GM12878 (cell line): ENCODE data around the gene KIF5C. TPM values are rescaled to one million over a fixed set of nuclear protein-coding genes. Genes with fewer than 3 reads are reported as not detected.

Experiments used
- ATAC-seq: fragments of 200-7000 bp; cut with Tn5 transposase; 3 replicates; pipeline ENCODE4 v1.9.1; 2020; ENCODE audit warnings: mild to moderate bottlenecking, moderate library complexity
- BruUV-seq: library from RNA; stranded (reverse); fragments of 400-500 nt; replicated peaks from 2 replicates; lab custom pipeline; 2021; lab: Mats Ljungman, UMichigan
- CTCF ChIA-PET: fragments of 300-600 bp; sonication (Branson Sonifier 250); formaldehyde crosslinking; extraction: SDS; loops from one replicate; lab custom pipeline; 2021; ENCODE audit warnings: inconsistent platforms; lab: Yijun Ruan, JAX
- POLR2A ChIA-PET: fragments of 350-600 bp; formaldehyde crosslinking; extraction: SDS; loops from one replicate; lab custom pipeline; 2021; ENCODE audit warnings: inconsistent platforms; lab: Charles Lee
- RAD21 ChIA-PET: fragments of 300-600 bp; sonication (Branson Sonifier 250); formaldehyde crosslinking; loops from one replicate; lab custom pipeline; 2023; ENCODE audit warnings: antibody characterized with exemption; ENCODE audit not compliant: unreplicated experiment; lab: Charles Lee
- SMC1A ChIA-PET: fragments of 300-600 bp; sonication (Branson Sonifier 250); formaldehyde crosslinking; loops from one replicate; lab custom pipeline; 2023; ENCODE audit not compliant: unreplicated experiment, uncharacterized antibody; lab: Charles Lee
- DNase-seq: peaks from one replicate; pipeline ENCODE4 v3.0.0-alpha.2; 2011; ENCODE audit warnings: low read depth, low spot score
- FAIRE-seq: peaks from 3 replicates; lab custom pipeline; 2011; peaks lifted over from hg19 to GRCh38; lab: Jason Lieb, UNC
- H2AFZ ChIP-seq: 2 replicates; pipeline ENCODE4 v1.6.0; 2011; ENCODE audit warnings: low read depth, low read length, control low read depth; ENCODE audit not compliant: control insufficient read depth
- H3K27ac ChIP-seq: 2 replicates; pipeline ENCODE4 v1.5.1; 2011; ENCODE audit warnings: control low read depth; ENCODE audit not compliant: control insufficient read depth, insufficient read depth
- H3K27me3 ChIP-seq, 2 experiments: replicated peaks in 1 of 2; 2 replicates each; pipeline versions ENCODE4 v1.6.0 to v1.6.1; 2011; ENCODE audit warnings: low read length in 1 of 2; ENCODE audit not compliant: control insufficient read depth in 2 of 2, insufficient read depth in 2 of 2
- H3K36me3 ChIP-seq, 2 experiments: 2 replicates each; pipeline ENCODE4 v1.5.1; 2011; ENCODE audit warnings: low read length in 1 of 2; ENCODE audit not compliant: control insufficient read depth in 2 of 2, insufficient read depth in 2 of 2
- H3K4me1 ChIP-seq: 2 replicates; pipeline ENCODE4 v1.6.1; 2011; ENCODE audit warnings: mild to moderate bottlenecking, low read length, moderate library complexity, mixed read lengths; ENCODE audit not compliant: control insufficient read depth, insufficient read depth
- H3K4me2 ChIP-seq: 2 replicates; pipeline ENCODE4 v1.6.0; 2011; ENCODE audit warnings: control low read depth; ENCODE audit not compliant: control insufficient read depth, insufficient read depth
- H3K4me3 ChIP-seq: fragments of 200-600 bp; sonication (generic); 2 replicates; pipeline ENCODE4 v1.5.1; 2016
- H3K79me2 ChIP-seq: 2 replicates; pipeline ENCODE4 v1.6.0; 2011; ENCODE audit warnings: low read length; ENCODE audit not compliant: control insufficient read depth, insufficient read depth
- H3K9ac ChIP-seq: 2 replicates; pipeline ENCODE4 v1.8.0; 2011; ENCODE audit warnings: low read length, control low read depth, mixed read lengths; ENCODE audit not compliant: control insufficient read depth, insufficient read depth
- H3K9me3 ChIP-seq: replicated peaks from 3 replicates; pipeline ENCODE4 v1.5.1; 2011; ENCODE audit warnings: mild to moderate bottlenecking, low read length; ENCODE audit not compliant: control insufficient read depth, insufficient read depth
- H4K20me1 ChIP-seq: 2 replicates; pipeline ENCODE4 v1.6.0; 2011; ENCODE audit not compliant: control insufficient read depth, insufficient read depth
- ATF2 ChIP-seq: IDR thresholded peaks from 2 replicates; pipeline ENCODE4 v1.6.1; 2012; ENCODE audit warnings: low read length, inconsistent platforms
- BMI1 ChIP-seq: fragments of 450-650 bp; IDR thresholded peaks from 2 replicates; pipeline ENCODE4 v1.6.1; 2016; ENCODE audit warnings: mild to moderate bottlenecking, moderate library complexity, borderline replicate concordance
- CHD4 ChIP-seq: fragments of 200-600 bp; sonication (generic); IDR thresholded peaks from 2 replicates; pipeline ENCODE4 v1.6.1; 2016; ENCODE audit warnings: mild to moderate bottlenecking
- HDGF ChIP-seq: fragments of 450-650 bp; IDR thresholded peaks from 2 replicates; pipeline ENCODE4 v1.6.1; 2016; ENCODE audit warnings: antibody characterized with exemption
- MEF2B ChIP-seq: fragments of 450-650 bp; IDR thresholded peaks from 2 replicates; pipeline ENCODE4 v1.6.1; 2018; ENCODE audit warnings: mild to moderate bottlenecking, moderate library complexity; ENCODE audit not compliant: partially characterized antibody, poor library complexity, severe bottlenecking
- NFIC ChIP-seq: IDR thresholded peaks from 2 replicates; pipeline ENCODE4 v1.6.1; 2012; ENCODE audit warnings: low read depth, mild to moderate bottlenecking, inconsistent platforms, low read length, moderate library complexity
- NR2C1 ChIP-seq: fragments of 450-650 bp; IDR thresholded peaks from 2 replicates; pipeline ENCODE4 v1.6.1; 2017; ENCODE audit warnings: antibody characterized with exemption, mild to moderate bottlenecking, moderate library complexity
- RUNX3 ChIP-seq: IDR thresholded peaks from 2 replicates; pipeline ENCODE4 v1.6.1; 2012; ENCODE audit warnings: low read length, inconsistent platforms
- SIX5 ChIP-seq: IDR thresholded peaks from 2 replicates; pipeline ENCODE4 v1.6.1; 2011; ENCODE audit warnings: mild to moderate bottlenecking, low read depth, low read length, moderate library complexity; ENCODE audit not compliant: severe bottlenecking
- SMAD1 ChIP-seq: fragments of 450-650 bp; IDR thresholded peaks from 2 replicates; pipeline ENCODE4 v1.6.1; 2018; ENCODE audit warnings: mild to moderate bottlenecking, low read depth; ENCODE audit not compliant: partially characterized antibody
- USF1 ChIP-seq: IDR thresholded peaks from 2 replicates; pipeline ENCODE4 v1.6.1; 2011; ENCODE audit warnings: borderline replicate concordance, low read depth, mild to moderate bottlenecking, moderate library complexity, mixed read lengths, low read length; ENCODE audit not compliant: insufficient read depth; ENCODE audit errors: extremely low read length
- YY1 ChIP-seq: IDR thresholded peaks from 2 replicates; pipeline ENCODE4 v1.6.1; 2011; ENCODE audit warnings: low read depth, mild to moderate bottlenecking, low read length
- ZBED1 ChIP-seq: IDR thresholded peaks from 2 replicates; pipeline ENCODE4 v1.6.1; 2016; ENCODE audit warnings: borderline replicate concordance
- ZNF592 ChIP-seq: fragments of 450-650 bp; IDR thresholded peaks from 2 replicates; pipeline ENCODE4 v1.6.1; 2017; ENCODE audit warnings: mild to moderate bottlenecking, moderate library complexity
- WGBS: methylation state at CpG from one replicate; pipeline ENCODE4 v1.1.6; 2016; ENCODE audit warnings: low lambda C conversion rate; ENCODE audit not compliant: insufficient replicate concordance, insufficient coverage; ENCODE audit errors: missing lambda C conversion rate; 5-methylcytosine and 5-hydroxymethylcytosine counted together
- in situ Hi-C: fragments of 300-500 bp; cut with MboI; formaldehyde crosslinking; loops from 9 replicates; pipeline ENCODE4 v1.14.3; 2018; ENCODE audit warnings: mixed read lengths
- intact Hi-C: fragments of 100-400 bp; cut with micrococcal nuclease; formaldehyde crosslinking; loops from one replicate; pipeline ENCODE4 v1.14.2; 2022; ENCODE audit not compliant: unreplicated experiment
- polyA plus RNA-seq, 11 experiments: library from polyadenylated mRNA; depleted of rRNA in 4 of 11; unstranded in 6 of 11; stranded (reverse) in 5 of 11; fragments of >200 nt; fragmentation: Nextera tagmentation in 4 of 11; fragmentation: Illumina TruSeq in 1 of 11; extraction: Ambion mirVana in 4 of 11; extraction: Trizol in 1 of 11; gene quantifications; 1 replicate in 1 of 11; 2 replicates in 10 of 11; pipeline versions ENCODE4 v1.2.1 to v1.2.3, GENCODE V29; 2011 to 2016; ENCODE audit warnings: inconsistent platforms in 2 of 11, missing spikeins in 2 of 11, low read depth in 1 of 11
- total RNA-seq, 4 experiments: library from RNA; depleted of rRNA in 3 of 4; stranded (reverse); fragments of >200 nt in 3 of 4; fragmentation: Illumina TruSeq in 1 of 4; extraction: Trizol in 1 of 4; gene quantifications; 2 replicates each; pipeline versions ENCODE4 v1.2.1 to v1.2.3, GENCODE V29; 2013 to 2021

Gene KIF5C
- total and polyA plus RNA-seq, 10 of the 15 experiments (the other 5 are each of a cell fraction or from before 2014, with no cell fraction given), result 0.08 to 0.49 (median 0.24) TPM

DNA sequence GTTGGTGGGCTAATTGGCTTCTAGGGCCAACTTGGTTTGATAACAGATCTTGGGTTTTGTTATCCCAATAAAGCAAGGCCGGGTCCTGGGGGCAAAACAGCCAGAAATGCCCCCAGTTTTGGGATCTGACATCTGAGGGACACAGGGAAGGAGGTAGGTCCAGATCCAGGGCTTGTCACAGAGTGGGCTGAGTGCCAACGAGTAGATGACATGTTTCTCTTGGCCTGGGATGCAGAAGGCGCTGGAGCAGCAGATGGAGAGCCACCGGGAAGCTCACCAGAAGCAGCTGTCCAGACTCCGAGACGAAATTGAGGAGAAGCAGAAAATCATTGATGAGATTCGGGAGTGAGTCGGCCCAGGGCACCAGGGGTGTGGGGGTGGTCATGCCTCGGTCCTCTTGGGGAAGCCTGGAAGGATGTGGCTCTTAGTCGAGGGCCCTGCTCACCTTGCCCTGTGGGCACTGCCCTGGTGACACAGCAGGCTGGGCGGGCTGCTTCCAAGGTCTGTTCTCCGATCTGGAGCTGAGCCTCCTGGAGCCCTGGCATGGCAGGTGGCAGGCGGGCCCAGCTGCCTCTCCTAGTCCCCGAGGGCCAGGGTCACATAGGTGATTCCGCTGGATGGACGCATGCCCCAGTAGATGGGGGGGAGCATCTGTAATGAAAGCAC is 123.3 kb downstream of the KIF5C start (continued):
- TF ChIP-seq ZNF592 (no peak), NFIC (no peak), HDGF (no peak), ATF2 (no peak), BMI1 (no peak), ZBED1 (no peak)
- TF ChIP-seq, all 136 proteins: peak for 0

DNA sequence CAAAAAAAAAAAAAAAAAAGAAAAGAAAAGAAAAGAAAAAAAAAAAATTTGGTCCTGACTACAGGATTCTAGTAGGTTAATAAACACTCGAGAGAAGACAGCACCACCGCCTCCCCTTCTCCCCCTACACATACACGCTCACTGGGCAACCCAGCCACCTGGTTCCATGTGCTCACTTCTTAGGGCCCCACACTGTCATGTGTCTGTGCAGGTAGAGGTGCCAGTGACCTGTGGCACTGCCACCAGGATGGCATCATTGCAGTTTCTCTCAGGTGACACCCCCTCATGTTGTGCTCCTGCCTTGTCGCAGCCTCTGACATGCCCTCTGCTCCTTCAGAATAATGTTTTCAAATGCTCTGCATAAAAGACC is 123.8 kb downstream of the KIF5C start:
- Histone ChIP-seq H2AFZ (no peak overlapping the region), H3K27me3 (no peaks in the 10 kb centered on the region), H3K79me2 (no peaks in the 10 kb centered on the region), H3K4me2 (no peak overlapping the region), H3K27ac (no peak overlapping the region), H4K20me1 (no peaks in the 10 kb centered on the region), H3K9me3 (no peaks in the 10 kb centered on the region), H3K4me3 (no peak overlapping the region), H3K9ac (no peak overlapping the region), H3K4me1 (peaks cover 4% of the 10 kb centered on the region; the same call in 1 of the 2 replicates), H3K36me3 (no peaks in the 10 kb centered on the region)
- no peak for DNase-seq
- ChIA-PET SMC1A (no interaction called here), POLR2A (no interaction called here), CTCF (no interaction called here), RAD21 (no interaction called here)
- 75% methylated on average over 4 of the region's 4 CpGs for WGBS
- in situ Hi-C loops, result no loop called here
- no peak for FAIRE-seq
- BruUV-seq, result no TSS peak
- intact Hi-C loops, result no loop called here
- no peak for ATAC-seq
- TF ChIP-seq SIX5 (no peak), USF1 (no peak), YY1 (no peak), SMAD1 (no peak), RUNX3 (no peak), CHD4 (no peak), HDGF (no peak), MEF2B (no peak), NR2C1 (no peak)
